ENCODE measurements around the gene MCC. TPM values are rescaled to one million over a fixed set of nuclear protein-coding genes. Genes with fewer than 3 reads are reported as not detected.
A peak's percentile ranks its signal among the peaks of the same experiment; 100 is the strongest.

Gene MCC
- total RNA-seq, 1 donor from 2014 or later, result 14.0 TPM

- Mint-ChIP-seq H3K4me3 (ENCODE audit: unreplicated experiment) (no peak overlapping the region), H3K27me3 (ENCODE audit: unreplicated experiment) (no peaks in the 10 kb centered on the region), H3K27ac (ENCODE audit: unreplicated experiment) (no peak overlapping the region), H3K9me3 (ENCODE audit: unreplicated experiment) (no peaks in the 10 kb centered on the region), H3K4me1 (ENCODE audit: unreplicated experiment) (peaks cover 5% of the 10 kb centered on the region), H3K36me3 (ENCODE audit: unreplicated experiment) (no peaks in the 10 kb centered on the region)
- TF ChIP-seq, protein P1, sequence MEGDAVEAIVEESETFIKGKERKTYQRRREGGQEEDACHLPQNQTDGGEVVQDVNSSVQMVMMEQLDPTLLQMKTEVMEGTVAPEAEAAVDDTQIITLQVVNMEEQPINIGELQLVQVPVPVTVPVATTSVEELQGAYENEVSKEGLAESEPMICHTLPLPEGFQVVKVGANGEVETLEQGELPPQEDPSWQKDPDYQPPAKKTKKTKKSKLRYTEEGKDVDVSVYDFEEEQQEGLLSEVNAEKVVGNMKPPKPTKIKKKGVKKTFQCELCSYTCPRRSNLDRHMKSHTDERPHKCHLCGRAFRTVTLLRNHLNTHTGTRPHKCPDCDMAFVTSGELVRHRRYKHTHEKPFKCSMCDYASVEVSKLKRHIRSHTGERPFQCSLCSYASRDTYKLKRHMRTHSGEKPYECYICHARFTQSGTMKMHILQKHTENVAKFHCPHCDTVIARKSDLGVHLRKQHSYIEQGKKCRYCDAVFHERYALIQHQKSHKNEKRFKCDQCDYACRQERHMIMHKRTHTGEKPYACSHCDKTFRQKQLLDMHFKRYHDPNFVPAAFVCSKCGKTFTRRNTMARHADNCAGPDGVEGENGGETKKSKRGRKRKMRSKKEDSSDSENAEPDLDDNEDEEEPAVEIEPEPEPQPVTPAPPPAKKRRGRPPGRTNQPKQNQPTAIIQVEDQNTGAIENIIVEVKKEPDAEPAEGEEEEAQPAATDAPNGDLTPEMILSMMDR (IDR thresholded peaks at IDR 0.05), result no peak
- no peak for DNase-seq (ENCODE audit: extremely low spot score, unreplicated experiment)
Measured at GRCh38 chr5:113281194-113281593, 207.1 kb downstream of the MCC start.

DNA sequence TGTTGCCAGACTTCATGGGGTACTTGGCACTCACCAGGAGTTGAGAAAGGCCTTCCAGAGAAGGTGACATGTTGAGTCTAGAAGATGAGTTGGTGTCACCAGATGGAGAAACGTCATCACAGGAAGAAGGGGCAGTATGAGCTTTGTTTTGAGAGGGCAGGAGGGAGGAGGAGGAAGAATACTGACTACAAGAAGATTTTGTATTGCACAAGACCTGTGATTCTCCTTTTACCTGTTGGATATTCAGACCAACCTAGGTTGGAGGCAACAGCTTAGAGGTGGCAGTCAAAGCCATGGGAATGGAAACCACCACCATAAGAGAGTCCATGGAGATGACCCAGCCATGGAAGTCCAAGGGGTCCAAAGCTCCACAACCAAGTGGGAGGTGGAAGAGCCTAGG, 207.7 kb downstream of the MCC start:
- TF ChIP-seq, protein P1 (IDR thresholded peaks at IDR 0.05), result no peak
- DNase-seq (ENCODE audit: extremely low spot score, unreplicated experiment), result no peak
- Mint-ChIP-seq H3K4me3 (ENCODE audit: unreplicated experiment) (no peak overlapping the region), H3K27me3 (ENCODE audit: unreplicated experiment) (no peaks in the 10 kb centered on the region), H3K36me3 (ENCODE audit: unreplicated experiment) (no peaks in the 10 kb centered on the region), H3K4me1 (ENCODE audit: unreplicated experiment) (peaks cover 8% of the 10 kb centered on the region), H3K27ac (ENCODE audit: unreplicated experiment) (no peak overlapping the region), H3K9me3 (ENCODE audit: unreplicated experiment) (no peaks in the 10 kb centered on the region)

GRCh38 chr5:113278976-113279375, 209.3 kb downstream of the MCC start:
- Mint-ChIP-seq H3K27me3 (ENCODE audit: unreplicated experiment) (no peaks in the 10 kb centered on the region), H3K27ac (ENCODE audit: unreplicated experiment) (no peak overlapping the region), H3K4me3 (ENCODE audit: unreplicated experiment) (no peak overlapping the region), H3K4me1 (ENCODE audit: unreplicated experiment) (peaks cover 16% of the 10 kb centered on the region), H3K36me3 (ENCODE audit: unreplicated experiment) (no peaks in the 10 kb centered on the region), H3K9me3 (ENCODE audit: unreplicated experiment) (no peaks in the 10 kb centered on the region)
- TF ChIP-seq, protein P1 (IDR thresholded peaks at IDR 0.05), result no peak
- DNase-seq (ENCODE audit: extremely low spot score, unreplicated experiment), result no peak

DNA sequence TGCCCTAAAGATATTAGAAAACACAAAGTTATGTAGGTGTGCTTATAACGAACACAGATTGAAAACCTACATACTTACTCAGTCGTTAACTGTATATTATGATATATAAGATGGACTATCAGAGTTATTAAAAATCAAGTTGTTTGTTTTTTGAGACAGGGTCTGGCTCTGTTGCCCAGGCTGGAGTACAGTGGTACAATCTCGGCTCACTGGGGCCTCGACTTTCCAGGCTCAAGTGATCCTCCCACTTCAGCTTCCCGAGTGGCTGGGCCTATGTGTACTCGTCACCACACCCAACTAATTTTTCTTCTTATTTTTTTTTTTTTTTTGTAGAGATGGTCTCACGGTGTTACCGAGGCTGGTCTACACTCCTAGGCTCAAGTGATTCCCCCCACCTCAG, 211.8 kb downstream of the MCC start:
- no peak overlapping the region for H3K4me3 Mint-ChIP-seq (ENCODE audit: unreplicated experiment)
- peak overlapping the region; percentile 23 for H3K27ac Mint-ChIP-seq (ENCODE audit: unreplicated experiment)
- TF ChIP-seq, protein P1 (IDR thresholded peaks at IDR 0.05), result no peak
- no peaks in the 10 kb centered on the region for H3K9me3 Mint-ChIP-seq (ENCODE audit: unreplicated experiment)
- DNase-seq (ENCODE audit: extremely low spot score, unreplicated experiment), result no peak
- no peaks in the 10 kb centered on the region for H3K27me3 Mint-ChIP-seq (ENCODE audit: unreplicated experiment)
- peaks cover 25% of the 10 kb centered on the region for H3K4me1 Mint-ChIP-seq (ENCODE audit: unreplicated experiment)
- no peaks in the 10 kb centered on the region for H3K36me3 Mint-ChIP-seq (ENCODE audit: unreplicated experiment)

GRCh38 chr5:113276001-113276400, 212.3 kb downstream of the MCC start:
- Mint-ChIP-seq H3K27me3 (ENCODE audit: unreplicated experiment) (no peaks in the 10 kb centered on the region), H3K9me3 (ENCODE audit: unreplicated experiment) (no peaks in the 10 kb centered on the region), H3K36me3 (ENCODE audit: unreplicated experiment) (no peaks in the 10 kb centered on the region), H3K4me3 (ENCODE audit: unreplicated experiment) (no peak overlapping the region), H3K27ac (ENCODE audit: unreplicated experiment) (peak overlapping the region; percentile 23), H3K4me1 (ENCODE audit: unreplicated experiment) (peaks cover 25% of the 10 kb centered on the region)
- no peak for DNase-seq (ENCODE audit: extremely low spot score, unreplicated experiment)
- TF ChIP-seq, protein P1 (IDR thresholded peaks at IDR 0.05), result no peak

Measured in osteocyte (in vitro differentiated cells).